22Rv1 (cell line): ENCODE measurements around the gene B4GALT3.

ENCODE experiments used
- ZFX ChIP-seq: fragments of 450-650 bp; IDR thresholded peaks from 2 replicates; pipeline ENCODE4 v1.6.1; 2017; ENCODE audit warnings: antibody characterized with exemption, borderline replicate concordance
- TF ChIP-seq, protein P1 (sequence below): fragments of 450-650 bp; IDR thresholded peaks from 2 replicates; pipeline ENCODE4 v1.5.1; 2017; ENCODE audit warnings: mild to moderate bottlenecking

DNA sequence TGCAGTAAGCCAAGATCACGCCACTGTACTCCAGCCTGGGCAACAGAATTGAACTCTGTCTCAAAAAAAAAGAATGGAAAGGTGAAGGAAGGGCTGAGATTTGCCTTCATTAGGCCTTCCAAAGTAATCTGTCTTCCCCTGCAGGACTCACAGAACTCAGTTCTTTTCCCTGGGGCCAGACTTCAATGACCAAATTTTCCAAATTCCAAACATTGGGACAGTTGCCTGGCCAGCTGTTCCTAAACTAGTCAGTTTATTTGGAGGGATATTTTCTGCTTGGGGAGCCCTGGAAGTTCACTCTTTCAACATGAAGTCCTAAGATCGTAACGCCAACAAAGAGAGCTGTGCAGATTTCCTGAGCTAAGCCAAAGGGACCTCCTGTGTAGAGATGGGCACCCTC, 39.4 kb downstream of the B4GALT3 start:
- TF ChIP-seq, protein P1, sequence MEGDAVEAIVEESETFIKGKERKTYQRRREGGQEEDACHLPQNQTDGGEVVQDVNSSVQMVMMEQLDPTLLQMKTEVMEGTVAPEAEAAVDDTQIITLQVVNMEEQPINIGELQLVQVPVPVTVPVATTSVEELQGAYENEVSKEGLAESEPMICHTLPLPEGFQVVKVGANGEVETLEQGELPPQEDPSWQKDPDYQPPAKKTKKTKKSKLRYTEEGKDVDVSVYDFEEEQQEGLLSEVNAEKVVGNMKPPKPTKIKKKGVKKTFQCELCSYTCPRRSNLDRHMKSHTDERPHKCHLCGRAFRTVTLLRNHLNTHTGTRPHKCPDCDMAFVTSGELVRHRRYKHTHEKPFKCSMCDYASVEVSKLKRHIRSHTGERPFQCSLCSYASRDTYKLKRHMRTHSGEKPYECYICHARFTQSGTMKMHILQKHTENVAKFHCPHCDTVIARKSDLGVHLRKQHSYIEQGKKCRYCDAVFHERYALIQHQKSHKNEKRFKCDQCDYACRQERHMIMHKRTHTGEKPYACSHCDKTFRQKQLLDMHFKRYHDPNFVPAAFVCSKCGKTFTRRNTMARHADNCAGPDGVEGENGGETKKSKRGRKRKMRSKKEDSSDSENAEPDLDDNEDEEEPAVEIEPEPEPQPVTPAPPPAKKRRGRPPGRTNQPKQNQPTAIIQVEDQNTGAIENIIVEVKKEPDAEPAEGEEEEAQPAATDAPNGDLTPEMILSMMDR = no peak
- TF ChIP-seq ZFX = no peak
